Measurements from ENCODE around the gene ZNF362. TPM values are rescaled to one million over a fixed set of nuclear protein-coding genes. Genes with fewer than 3 reads are reported as not detected.

The ZNF362 gene
- total RNA-seq, 1 donor = 14.5 TPM

DNA sequence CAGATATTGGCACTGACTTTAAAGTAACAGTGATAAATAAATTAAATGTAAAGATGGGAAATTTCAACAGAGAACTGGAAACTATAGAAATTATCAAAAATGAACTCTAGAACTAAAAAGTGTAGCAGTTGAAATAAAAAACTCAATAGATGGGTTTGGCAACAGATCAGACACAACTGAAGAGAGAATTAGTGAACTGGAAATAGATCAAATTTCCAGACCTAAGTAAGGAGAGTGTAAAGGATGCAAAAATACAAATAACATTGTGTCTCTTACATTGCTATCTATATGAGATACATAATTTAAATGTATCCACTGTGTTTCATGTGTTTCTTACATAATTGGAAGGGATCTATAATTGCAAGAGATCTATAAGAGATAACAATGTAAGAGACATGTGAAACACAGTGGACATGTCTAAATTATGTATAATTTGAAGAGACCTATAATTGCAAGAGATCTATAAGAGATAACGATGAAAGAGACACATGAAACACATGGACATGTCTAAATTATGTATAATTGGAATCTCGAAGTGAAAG is 32.1 kb upstream of the ZNF362 start:
- TF ChIP-seq, protein P1, sequence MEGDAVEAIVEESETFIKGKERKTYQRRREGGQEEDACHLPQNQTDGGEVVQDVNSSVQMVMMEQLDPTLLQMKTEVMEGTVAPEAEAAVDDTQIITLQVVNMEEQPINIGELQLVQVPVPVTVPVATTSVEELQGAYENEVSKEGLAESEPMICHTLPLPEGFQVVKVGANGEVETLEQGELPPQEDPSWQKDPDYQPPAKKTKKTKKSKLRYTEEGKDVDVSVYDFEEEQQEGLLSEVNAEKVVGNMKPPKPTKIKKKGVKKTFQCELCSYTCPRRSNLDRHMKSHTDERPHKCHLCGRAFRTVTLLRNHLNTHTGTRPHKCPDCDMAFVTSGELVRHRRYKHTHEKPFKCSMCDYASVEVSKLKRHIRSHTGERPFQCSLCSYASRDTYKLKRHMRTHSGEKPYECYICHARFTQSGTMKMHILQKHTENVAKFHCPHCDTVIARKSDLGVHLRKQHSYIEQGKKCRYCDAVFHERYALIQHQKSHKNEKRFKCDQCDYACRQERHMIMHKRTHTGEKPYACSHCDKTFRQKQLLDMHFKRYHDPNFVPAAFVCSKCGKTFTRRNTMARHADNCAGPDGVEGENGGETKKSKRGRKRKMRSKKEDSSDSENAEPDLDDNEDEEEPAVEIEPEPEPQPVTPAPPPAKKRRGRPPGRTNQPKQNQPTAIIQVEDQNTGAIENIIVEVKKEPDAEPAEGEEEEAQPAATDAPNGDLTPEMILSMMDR (IDR thresholded peaks at IDR 0.05; ENCODE audit: insufficient read depth, low read length) = no peak
- no peak overlapping the region for H3K4me3 ChIP-seq (ENCODE audit: low read depth, low read length)
- no peak for DNase-seq (ENCODE audit: low read depth)

DNA sequence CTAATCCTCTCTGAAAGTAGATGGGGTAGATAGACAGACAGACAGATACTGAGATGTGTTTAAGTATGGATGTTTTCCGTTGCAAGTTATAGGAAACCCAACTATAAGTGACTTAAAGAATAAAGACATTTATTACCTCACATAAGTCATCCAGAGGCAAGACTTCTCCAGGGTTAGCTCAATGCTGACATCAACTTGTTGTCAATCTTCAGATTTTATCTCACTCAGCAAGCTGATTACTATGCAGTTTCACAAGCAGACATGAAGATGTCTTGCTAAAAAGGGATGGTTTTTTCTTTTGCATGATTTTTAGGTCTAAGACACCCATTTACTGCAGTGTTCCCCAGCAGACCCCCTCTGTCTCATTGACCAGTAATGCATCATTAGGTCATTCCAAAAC is 30.7 kb upstream of the ZNF362 start:
- DNase-seq (ENCODE audit: low read depth) = no peak
- TF ChIP-seq, protein P1 (IDR thresholded peaks at IDR 0.05; ENCODE audit: insufficient read depth, low read length) = no peak
- H3K4me3 ChIP-seq (ENCODE audit: low read depth, low read length) = no peak overlapping the region

DNA sequence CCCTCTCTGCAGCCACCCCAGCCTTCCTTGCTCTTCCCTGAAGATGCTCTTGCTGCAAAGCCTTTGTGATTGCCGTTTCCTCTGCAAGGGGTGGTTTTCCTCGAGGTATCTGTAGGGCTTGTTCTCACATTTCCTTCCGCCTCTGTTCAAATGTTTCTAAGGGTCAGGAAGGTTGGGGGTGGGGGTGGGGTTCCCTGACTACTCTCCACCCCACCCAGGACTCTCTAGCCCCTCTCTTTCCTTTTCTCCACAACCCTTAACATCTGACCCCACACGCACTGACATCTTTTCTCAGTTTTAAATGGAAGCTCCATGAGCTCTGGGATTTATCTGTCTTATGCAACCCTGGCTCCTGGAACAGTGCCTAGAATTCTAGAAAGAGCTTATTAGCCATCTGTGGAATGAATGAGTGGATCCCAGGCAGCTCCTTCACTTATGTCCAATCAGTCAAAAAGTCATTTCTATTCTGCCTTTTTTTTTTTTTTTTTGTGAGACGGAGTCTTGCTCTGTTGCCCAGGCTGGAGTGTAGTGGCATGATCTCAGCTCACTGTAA is 27.3 kb upstream of the ZNF362 start:
- DNase-seq (ENCODE audit: low read depth) = peak; percentile 96
- TF ChIP-seq, protein P1 (IDR thresholded peaks at IDR 0.05; ENCODE audit: insufficient read depth, low read length) = no peak
- H3K4me3 ChIP-seq (ENCODE audit: low read depth, low read length) = no peak overlapping the region

DNA sequence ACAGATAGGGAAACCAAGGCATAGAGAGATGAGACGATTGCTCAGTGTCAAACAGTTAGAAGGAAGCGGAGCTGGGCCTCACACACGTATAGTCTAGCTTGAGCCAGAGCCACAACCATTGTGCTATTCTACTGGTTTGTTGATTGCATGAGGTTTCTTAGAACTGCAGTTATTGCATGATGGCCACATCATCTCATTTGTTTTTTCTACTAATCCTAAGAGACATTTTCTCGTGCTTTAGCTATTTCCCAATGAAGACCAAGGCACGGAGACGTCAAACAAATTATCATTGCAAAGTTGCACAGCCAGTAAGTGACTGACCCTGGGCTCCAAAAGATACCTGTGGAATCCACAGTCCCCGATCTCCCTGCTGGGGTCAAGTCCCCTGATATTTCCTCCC is 25.1 kb upstream of the ZNF362 start:
- H3K4me3 ChIP-seq (ENCODE audit: low read depth, low read length) = no peak overlapping the region
- DNase-seq (ENCODE audit: low read depth) = peak; percentile 36
- TF ChIP-seq, protein P1 (IDR thresholded peaks at IDR 0.05; ENCODE audit: insufficient read depth, low read length) = no peak

DNA sequence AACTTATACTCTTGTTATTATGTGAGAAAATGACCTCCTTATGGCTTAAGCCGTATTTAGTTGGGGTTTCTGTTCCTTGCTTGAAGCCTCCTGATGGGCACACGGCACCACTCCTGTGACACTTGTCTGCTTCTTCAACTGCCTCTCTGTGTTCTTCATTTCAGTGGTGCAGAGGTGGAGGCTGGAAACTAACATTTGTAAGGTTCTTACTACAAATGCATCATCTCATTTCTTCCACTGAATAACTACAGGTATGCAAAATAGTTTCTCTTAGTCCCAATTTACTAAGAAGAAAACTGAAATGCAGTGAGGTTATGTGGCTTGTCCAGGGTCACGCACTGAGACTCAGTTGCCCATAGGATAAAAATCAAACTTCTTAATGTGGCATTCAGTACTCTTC is 23.6 kb upstream of the ZNF362 start:
- H3K4me3 ChIP-seq (ENCODE audit: low read depth, low read length) = no peak overlapping the region
- no peak for DNase-seq (ENCODE audit: low read depth)
- TF ChIP-seq, protein P1 (IDR thresholded peaks at IDR 0.05; ENCODE audit: insufficient read depth, low read length) = no peak

DNA sequence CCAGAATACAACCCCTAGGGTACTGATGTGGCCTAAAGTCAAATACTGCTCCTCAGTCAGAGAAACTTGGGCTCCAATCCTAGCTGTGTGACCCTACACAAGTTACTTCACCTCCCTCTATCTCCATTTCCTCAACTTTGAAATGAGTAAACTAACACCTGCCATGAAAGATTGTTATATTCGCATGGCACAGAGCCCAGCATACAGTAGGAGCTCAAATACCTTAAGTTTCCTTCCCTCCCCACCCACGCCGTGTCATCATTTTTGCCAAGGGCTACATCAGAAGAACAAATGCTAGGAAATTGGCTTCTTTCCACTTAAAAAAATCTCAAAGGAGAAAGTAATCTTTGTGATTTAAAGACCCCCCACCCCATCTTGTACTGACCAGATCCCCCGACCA is 22.2 kb upstream of the ZNF362 start:
- no peak for DNase-seq (ENCODE audit: low read depth)
- no peak overlapping the region for H3K4me3 ChIP-seq (ENCODE audit: low read depth, low read length)
- TF ChIP-seq, protein P1 (IDR thresholded peaks at IDR 0.05; ENCODE audit: insufficient read depth, low read length) = no peak

DNA sequence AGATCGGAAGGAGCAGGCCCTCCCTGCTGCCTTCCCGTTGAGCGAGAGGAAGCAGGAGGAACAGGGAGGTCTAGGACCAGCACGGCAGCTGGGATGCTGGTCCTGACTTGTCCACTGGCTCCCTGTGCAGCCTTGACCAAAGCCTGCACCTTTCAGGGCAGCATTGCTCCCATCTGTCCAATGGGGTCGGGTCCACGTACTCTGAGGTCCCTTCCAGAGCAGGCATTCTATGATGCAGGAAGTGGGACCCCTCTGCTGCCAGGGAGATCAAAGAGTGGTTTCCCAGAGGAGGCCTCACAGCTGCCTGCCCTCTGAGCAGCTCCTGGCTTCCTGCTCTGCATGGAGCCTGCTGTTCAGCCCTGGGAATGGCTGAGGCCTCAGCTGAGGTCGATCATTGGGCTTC is 21.7 kb upstream of the ZNF362 start:
- H3K4me3 ChIP-seq (ENCODE audit: low read depth, low read length) = no peak overlapping the region
- TF ChIP-seq, protein P1 (IDR thresholded peaks at IDR 0.05; ENCODE audit: insufficient read depth, low read length) = no peak

More for the DNA sequence above, 21.7 kb upstream of the ZNF362 start:
- no peak for DNase-seq (ENCODE audit: low read depth)

All from fibroblast of the aortic adventitia (primary cell).